ENCODE results near the gene AGAP1. TPM values are rescaled to one million over a fixed set of nuclear protein-coding genes. Genes with fewer than 3 reads are reported as not detected.

AGAP1 gene
- total and polyA plus RNA-seq, 2 donors (not counting 3 experiments of a cell fraction or from before 2014, with no cell fraction given), result 10.2 to 20.9 TPM

- intact Hi-C loops (cut with micrococcal nuclease) (no loop called here), dilution Hi-C loops (cut with MboI; ENCODE audit: extremely low pct_ligation_motif_present, low sequenced_read_pairs) (no loop called here)
- Histone ChIP-seq H3K9me1 (replicated peaks; ENCODE audit: control insufficient read depth, extremely low read depth, insufficient read depth, low read length) (no peaks in the 10 kb centered on the region), H3K36me3 (ENCODE audit: control insufficient read depth in 2 of 2, extremely low read depth in 1 of 2, insufficient read depth in 2 of 2, low read length in 2 of 2) (no peaks in the 10 kb centered on the region), H3K27ac (ENCODE audit: insufficient read depth, low read depth, low read length) (no peak overlapping the region), H3K4me2 (ENCODE audit: insufficient read depth, low read length) (no peak overlapping the region), H3K4me1 (ENCODE audit: control insufficient read depth, extremely low read depth, insufficient read depth, low read length) (no peaks in the 10 kb centered on the region), H4K20me1 (replicated peaks; ENCODE audit: control insufficient read depth, extremely low read depth, insufficient read depth, low read length) (no peaks in the 10 kb centered on the region), H3K79me2 (ENCODE audit: control insufficient read depth, insufficient read depth, low read length) (no peaks in the 10 kb centered on the region), H2AFZ (ENCODE audit: low read depth, low read length) (no peak overlapping the region), H3K27me3 (ENCODE audit: control insufficient read depth in 2 of 2, insufficient read depth in 2 of 2, low read length in 2 of 2) (no peaks in the 10 kb centered on the region), H3K9me3 (replicated peaks; ENCODE audit: control insufficient read depth, insufficient read depth, low read length) (no peaks in the 10 kb centered on the region), H3K9ac (replicated peaks; ENCODE audit: extremely low read depth, insufficient read depth, low read length) (no peak overlapping the region), H3K4me3 (replicated peaks in 1 of 3; ENCODE audit: insufficient read depth in 1 of 3, low read depth in 1 of 3, low read length in 3 of 3) (no peak overlapping the region)
- no TSS peak for BruUV-seq (replicated peaks)
- TF ChIP-seq POLR2A (IDR thresholded peaks at IDR 0.05; ENCODE audit: low read depth, low read length) (no peak), JUN (IDR thresholded peaks at IDR 0.05; ENCODE audit: borderline replicate concordance, insufficient read depth, insufficient read length, low read depth) (no peak), POLR2AphosphoS5 (IDR thresholded peaks at IDR 0.05; ENCODE audit: insufficient read depth, low read depth, low read length) (no peak), CTCF (IDR thresholded peaks at IDR 0.05; ENCODE audit: extremely low read depth in 1 of 2, insufficient read depth in 1 of 2, low read depth in 1 of 2, low read length in 2 of 2) (no peak), EZH2 (IDR thresholded peaks at IDR 0.05; ENCODE audit: borderline replicate concordance, low read depth, low read length, severe bottlenecking) (no peak), MYC (IDR thresholded peaks at IDR 0.05; ENCODE audit: low read depth, low read length) (no peak), GATA2 (IDR thresholded peaks at IDR 0.05; ENCODE audit: insufficient read depth, insufficient read length, low read depth, low read length) (no peak), FOS (IDR thresholded peaks at IDR 0.05; ENCODE audit: borderline replicate concordance, insufficient read depth, low read length) (no peak), MAX (IDR thresholded peaks at IDR 0.05; ENCODE audit: insufficient read depth, insufficient read length) (no peak)
- no peak for FAIRE-seq
- DNase-seq (ENCODE audit: low read depth, low spot score), result no peak
- POLR2A ChIA-PET, result no interaction called here
- CTCF ChIA-PET, result interaction anchor here (0.9 to 3.1 kb wide), 2 partner anchors 12 to 155 kb away, joined by 4 to 11 read pairs; no protein-coding TSS in a partner anchor
Observed at GRCh38 chr2:235934059-235934773, 440.4 kb downstream of the AGAP1 start.

Measured in endothelial cell of umbilical vein (primary cell).